Brain microvascular endothelial cell (primary cell): ENCODE data around the gene FRMD4B.

Experiments
- DNase-seq: peaks from one replicate; pipeline ENCODE4 v3.0.0-alpha.2; 2020
- H3K27ac ChIP-seq: fragments of 250-450 bp; sonication (Bioruptor Pico); 2 replicates; pipeline ENCODE4 v1.5.1; 2020; ENCODE audit warnings: mild to moderate bottlenecking, moderate library complexity
- H3K27me3 ChIP-seq: fragments of 250-450 bp; sonication (Bioruptor Pico); replicated peaks from 2 replicates; pipeline ENCODE4 v1.5.1; 2020; ENCODE audit warnings: mild to moderate bottlenecking
- H3K36me3 ChIP-seq: fragments of 250-450 bp; sonication (Bioruptor Pico); replicated peaks from 2 replicates; pipeline ENCODE4 v1.5.1; 2020; ENCODE audit warnings: mild to moderate bottlenecking
- H3K4me3 ChIP-seq: 2 replicates; pipeline ENCODE4 v1.5.1; 2011; ENCODE audit warnings: low read depth, mild to moderate bottlenecking, control low read depth, low read length, moderate library complexity
- in situ Hi-C: cut with HindIII; loops from 2 replicates; pipeline ENCODE4 v1.10.0; 2017; ENCODE audit warnings: low sequenced_read_pairs, low pct_ligation_motif_present
- TF ChIP-seq, protein P1 (sequence below): IDR thresholded peaks from 2 replicates; pipeline ENCODE4 v1.5.1; 2011; ENCODE audit warnings: low read depth, mild to moderate bottlenecking, moderate library complexity, low read length, control low read depth, inconsistent platforms; ENCODE audit errors: missing control alignments

FRMD4B gene

DNA sequence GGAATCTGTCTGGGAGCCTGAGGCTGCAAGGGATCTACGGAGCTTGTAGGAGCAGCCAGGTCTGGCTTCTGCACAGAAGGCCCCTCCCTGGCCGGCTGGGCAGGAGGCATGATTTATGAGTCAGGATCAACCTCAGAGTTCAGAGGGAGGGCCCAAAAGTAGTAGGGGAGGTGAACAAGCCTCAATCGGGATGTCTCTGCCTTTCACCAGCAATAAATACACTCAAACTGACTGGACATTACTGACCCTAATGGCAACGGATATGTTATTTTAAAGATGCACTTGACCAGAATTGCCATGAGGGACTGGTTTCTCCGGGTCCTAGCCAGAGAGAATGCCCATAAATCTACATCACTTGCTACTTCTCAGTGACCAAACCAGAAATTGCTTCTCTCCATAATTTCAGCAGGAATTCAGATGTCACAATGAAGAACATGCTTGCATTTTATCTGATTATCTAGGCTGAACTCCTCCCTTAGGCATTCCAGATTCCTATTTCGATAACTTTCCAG lies 153.9 kb downstream of the FRMD4B start:
- Histone ChIP-seq H3K27me3 (no peaks in the 10 kb centered on the region), H3K27ac (peak overlapping the region; percentile 20), H3K36me3 (no peaks in the 10 kb centered on the region), H3K4me3 (no peak overlapping the region)
- TF ChIP-seq, protein P1, sequence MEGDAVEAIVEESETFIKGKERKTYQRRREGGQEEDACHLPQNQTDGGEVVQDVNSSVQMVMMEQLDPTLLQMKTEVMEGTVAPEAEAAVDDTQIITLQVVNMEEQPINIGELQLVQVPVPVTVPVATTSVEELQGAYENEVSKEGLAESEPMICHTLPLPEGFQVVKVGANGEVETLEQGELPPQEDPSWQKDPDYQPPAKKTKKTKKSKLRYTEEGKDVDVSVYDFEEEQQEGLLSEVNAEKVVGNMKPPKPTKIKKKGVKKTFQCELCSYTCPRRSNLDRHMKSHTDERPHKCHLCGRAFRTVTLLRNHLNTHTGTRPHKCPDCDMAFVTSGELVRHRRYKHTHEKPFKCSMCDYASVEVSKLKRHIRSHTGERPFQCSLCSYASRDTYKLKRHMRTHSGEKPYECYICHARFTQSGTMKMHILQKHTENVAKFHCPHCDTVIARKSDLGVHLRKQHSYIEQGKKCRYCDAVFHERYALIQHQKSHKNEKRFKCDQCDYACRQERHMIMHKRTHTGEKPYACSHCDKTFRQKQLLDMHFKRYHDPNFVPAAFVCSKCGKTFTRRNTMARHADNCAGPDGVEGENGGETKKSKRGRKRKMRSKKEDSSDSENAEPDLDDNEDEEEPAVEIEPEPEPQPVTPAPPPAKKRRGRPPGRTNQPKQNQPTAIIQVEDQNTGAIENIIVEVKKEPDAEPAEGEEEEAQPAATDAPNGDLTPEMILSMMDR = no peak
- DNase-seq = peak; percentile 49
- in situ Hi-C loops = no loop called here

DNA sequence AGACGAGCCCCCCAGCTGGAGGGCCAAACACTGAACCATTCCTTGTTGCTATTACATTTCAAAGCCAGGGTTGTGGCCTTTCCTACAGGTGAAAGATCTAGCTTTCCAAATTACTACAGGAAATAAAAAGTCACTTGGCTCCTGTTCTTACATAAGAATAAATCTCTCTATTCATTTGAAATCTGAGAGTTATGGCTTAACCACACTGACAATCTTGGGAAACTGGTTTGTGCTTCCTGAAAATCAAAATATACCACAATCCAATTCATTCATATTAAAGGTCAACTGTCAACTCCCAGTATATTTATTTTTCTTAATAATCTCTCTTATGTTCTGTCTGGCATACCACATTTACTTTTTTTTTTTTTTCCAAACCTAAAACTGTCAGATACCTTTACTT lies 159.8 kb downstream of the FRMD4B start:
- H3K27ac ChIP-seq = no peak overlapping the region
- no peaks in the 10 kb centered on the region for H3K36me3 ChIP-seq
- H3K27me3 ChIP-seq = no peaks in the 10 kb centered on the region
- TF ChIP-seq, protein P1 = no peak
- in situ Hi-C loops = no loop called here
- no peak for DNase-seq
- H3K4me3 ChIP-seq = no peak overlapping the region

DNA sequence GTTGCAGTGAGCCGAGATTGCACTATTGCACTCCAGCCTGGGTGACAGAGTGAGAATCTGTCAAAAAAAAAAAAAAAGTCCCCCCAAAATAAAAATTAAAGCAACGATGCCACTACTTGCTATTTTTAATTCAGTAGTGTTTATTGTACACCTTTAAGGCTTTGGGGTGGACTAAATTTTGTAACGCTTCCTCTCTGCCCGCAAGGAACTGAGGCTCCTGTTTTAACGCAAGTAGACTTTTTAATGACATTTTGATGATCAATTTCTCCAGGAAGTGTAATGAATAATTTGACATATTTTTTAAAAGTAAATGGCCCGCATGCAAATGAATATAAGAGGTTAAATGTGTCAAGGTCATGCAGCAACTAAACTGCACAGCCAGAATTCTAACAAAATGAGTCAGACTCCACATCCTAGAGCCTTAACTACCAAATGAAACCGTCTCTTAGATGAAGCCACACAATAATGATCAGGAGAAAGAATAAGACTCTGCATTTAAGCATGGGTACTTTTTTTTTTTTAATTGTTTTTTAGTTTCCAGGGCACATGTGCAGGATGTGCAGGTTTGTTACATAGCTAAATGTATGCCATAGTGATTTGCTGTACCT lies 166.7 kb downstream of the FRMD4B start:
- Histone ChIP-seq H3K27me3 (no peaks in the 10 kb centered on the region), H3K4me3 (no peak overlapping the region), H3K27ac (no peak overlapping the region), H3K36me3 (no peaks in the 10 kb centered on the region)
- in situ Hi-C loops = no loop called here
- TF ChIP-seq, protein P1 = no peak
- no peak for DNase-seq

DNA sequence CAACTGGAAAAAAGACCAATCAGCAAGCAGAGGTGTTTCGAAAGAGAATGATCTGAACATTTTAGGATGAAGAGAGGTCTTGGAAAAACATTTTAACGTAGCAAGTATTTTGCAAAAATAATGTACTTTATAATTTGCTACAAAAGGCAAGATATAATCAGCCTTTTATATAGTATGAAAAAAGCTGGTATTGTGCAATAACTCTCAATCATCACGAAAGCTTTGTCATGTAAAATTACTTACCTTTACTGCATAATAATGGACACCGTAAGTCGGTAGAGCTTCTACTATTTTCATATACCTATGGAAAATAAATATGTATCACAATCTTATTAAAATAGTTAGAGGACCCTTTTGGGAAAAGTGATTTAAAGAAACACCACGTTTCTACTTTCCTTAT lies 167.8 kb downstream of the FRMD4B start:
- in situ Hi-C loops = no loop called here
- no peak overlapping the region for H3K27ac ChIP-seq
- no peaks in the 10 kb centered on the region for H3K36me3 ChIP-seq
- TF ChIP-seq, protein P1 = no peak
- H3K4me3 ChIP-seq = no peak overlapping the region
- DNase-seq = no peak
- H3K27me3 ChIP-seq = no peaks in the 10 kb centered on the region

DNA sequence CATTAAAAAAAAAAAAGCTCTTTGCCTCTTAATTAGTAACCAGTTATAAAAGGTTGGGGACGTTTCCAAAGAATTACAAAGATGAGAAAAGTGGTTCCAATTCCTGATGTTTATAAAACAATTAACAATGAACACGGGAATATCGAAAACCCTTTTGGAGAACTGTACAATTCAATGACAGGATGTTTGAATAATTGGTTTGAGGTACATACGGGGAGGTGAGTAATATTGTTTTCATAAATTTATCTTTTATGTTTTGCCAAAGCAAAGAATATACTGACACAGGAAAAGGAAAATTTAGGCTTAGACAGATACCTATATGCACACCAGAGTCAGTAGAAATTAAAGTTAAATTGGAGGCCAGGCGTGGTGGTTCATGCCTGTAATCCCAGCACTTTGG lies 168.9 kb downstream of the FRMD4B start:
- in situ Hi-C loops = no loop called here
- Histone ChIP-seq H3K27ac (no peak overlapping the region), H3K36me3 (no peaks in the 10 kb centered on the region), H3K4me3 (no peak overlapping the region), H3K27me3 (no peaks in the 10 kb centered on the region)
- TF ChIP-seq, protein P1 = no peak
- no peak for DNase-seq

DNA sequence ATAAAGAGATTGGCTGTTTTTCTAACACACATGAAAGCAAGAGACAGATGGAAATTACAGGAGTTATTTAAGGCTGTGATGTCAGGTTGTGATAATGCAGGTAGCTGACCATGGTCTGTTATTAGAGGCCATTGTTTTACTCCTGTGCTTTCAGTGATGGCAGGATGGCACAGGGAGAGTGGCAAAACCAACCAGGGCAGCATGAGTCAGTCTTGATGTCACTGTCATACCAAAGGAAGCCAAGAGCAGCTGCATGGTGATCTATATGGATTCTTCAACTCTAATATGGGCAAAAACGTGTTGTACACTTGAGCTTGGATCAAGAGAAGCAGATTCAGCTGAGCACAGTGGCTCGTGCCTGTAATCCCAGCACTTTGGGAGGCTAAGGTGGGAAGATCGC lies 171.6 kb downstream of the FRMD4B start:
- in situ Hi-C loops = no loop called here
- no peak overlapping the region for H3K27ac ChIP-seq
- no peak overlapping the region for H3K4me3 ChIP-seq
- no peak for DNase-seq
- TF ChIP-seq, protein P1 = no peak
- no peaks in the 10 kb centered on the region for H3K27me3 ChIP-seq
- no peaks in the 10 kb centered on the region for H3K36me3 ChIP-seq
